H9 (cell line): ENCODE measurements around the gene DPAGT1. TPM values are rescaled to one million over a fixed set of nuclear protein-coding genes. Genes with fewer than 3 reads are reported as not detected.

Experiments
- DNase-seq: peaks from one replicate; pipeline ENCODE4 v3.0.0-alpha.2; 2017
- H2AFZ ChIP-seq: one replicate; pipeline ENCODE4 v1.6.1; 2013; ENCODE audit warnings: mild to moderate bottlenecking, low read length, control low read depth, moderate library complexity
- H2AK5ac ChIP-seq: 2 replicates; pipeline ENCODE4 v1.6.1; 2013; ENCODE audit warnings: low read length, control low read depth, mixed read lengths; ENCODE audit not compliant: insufficient read length
- H2BK120ac ChIP-seq: one replicate; pipeline ENCODE4 v1.6.1; 2013; ENCODE audit warnings: low read depth, mild to moderate bottlenecking, low read length, control low read depth, inconsistent platforms; ENCODE audit not compliant: poor library complexity, severe bottlenecking
- H2BK12ac ChIP-seq: 2 replicates; pipeline ENCODE4 v1.6.1; 2013; ENCODE audit warnings: low read length, control low read depth, mixed read lengths, low read depth; ENCODE audit not compliant: insufficient read length
- H2BK15ac ChIP-seq: 2 replicates; pipeline ENCODE4 v1.6.1; 2013; ENCODE audit warnings: low read depth, low read length, control low read depth
- H2BK20ac ChIP-seq: one replicate; pipeline ENCODE4 v1.6.1; 2013; ENCODE audit warnings: low read depth, mild to moderate bottlenecking, low read length, control low read depth, inconsistent platforms; ENCODE audit not compliant: poor library complexity, severe bottlenecking
- H2BK5ac ChIP-seq: 2 replicates; pipeline ENCODE4 v1.6.1; 2013; ENCODE audit warnings: low read length, control low read depth, mixed read lengths; ENCODE audit not compliant: insufficient read length
- H3K14ac ChIP-seq: 2 replicates; pipeline ENCODE4 v1.6.1; 2013; ENCODE audit warnings: low read length, control low read depth; ENCODE audit not compliant: insufficient read depth
- H3K18ac ChIP-seq: 2 replicates; pipeline ENCODE4 v1.6.1; 2013; ENCODE audit warnings: low read depth, mild to moderate bottlenecking, mixed read lengths, low read length, control low read depth; ENCODE audit not compliant: insufficient read length
- H3K23ac ChIP-seq: 2 replicates; pipeline ENCODE4 v1.6.1; 2013; ENCODE audit warnings: low read length, control low read depth, mixed read lengths, low read depth; ENCODE audit not compliant: insufficient read length
- H3K23me2 ChIP-seq: 2 replicates; pipeline ENCODE4 v1.6.1; 2013; ENCODE audit warnings: low read depth, mild to moderate bottlenecking, mixed read lengths, low read length, control low read depth; ENCODE audit not compliant: insufficient read length, poor library complexity, severe bottlenecking
- H3K27ac ChIP-seq: 2 replicates; pipeline ENCODE4 v1.5.1; 2013; ENCODE audit warnings: low read length, control low read depth, mixed read lengths, low read depth; ENCODE audit not compliant: insufficient read length
- H3K27me3 ChIP-seq: 2 replicates; pipeline ENCODE4 v1.6.1; 2013; ENCODE audit warnings: low read length, control low read depth, inconsistent platforms; ENCODE audit not compliant: insufficient read depth
- H3K4ac ChIP-seq: 2 replicates; pipeline ENCODE4 v1.6.1; 2013; ENCODE audit warnings: low read depth, mild to moderate bottlenecking, control low read depth, inconsistent platforms, low read length, moderate library complexity
- H3K4me1 ChIP-seq: 2 replicates; pipeline ENCODE4 v1.6.1; 2013; ENCODE audit warnings: low read length, control low read depth, inconsistent platforms; ENCODE audit not compliant: insufficient read depth
- H3K4me2 ChIP-seq: 2 replicates; pipeline ENCODE4 v1.6.1; 2013; ENCODE audit warnings: low read length, control low read depth, mixed read lengths; ENCODE audit not compliant: insufficient read length, insufficient read depth
- H3K56ac ChIP-seq: 2 replicates; pipeline ENCODE4 v1.6.1; 2013; ENCODE audit warnings: low read depth, mild to moderate bottlenecking, mixed read lengths, low read length, control low read depth; ENCODE audit not compliant: insufficient read length
- H3K79me1 ChIP-seq: 2 replicates; pipeline ENCODE4 v1.6.1; 2013; ENCODE audit warnings: low read depth, mild to moderate bottlenecking, moderate library complexity, low read length, control low read depth, inconsistent platforms; ENCODE audit not compliant: insufficient read depth, poor library complexity, severe bottlenecking
- H3K79me2 ChIP-seq: 2 replicates; pipeline ENCODE4 v1.6.1; 2013; ENCODE audit warnings: low read length, control low read depth, inconsistent platforms; ENCODE audit not compliant: insufficient read depth
- H3K9ac ChIP-seq: 2 replicates; pipeline ENCODE4 v1.6.1; 2013; ENCODE audit warnings: low read length, control low read depth, mixed read lengths; ENCODE audit not compliant: insufficient read length; ENCODE audit errors: extremely low read depth
- H3K9me3 ChIP-seq: one replicate; pipeline ENCODE4 v1.6.1; 2013; ENCODE audit warnings: low read depth, low read length, inconsistent platforms; ENCODE audit not compliant: control insufficient read depth
- H3T11ph ChIP-seq: one replicate; pipeline ENCODE4 v1.6.1; 2013; ENCODE audit warnings: mild to moderate bottlenecking, low read length, control low read depth, inconsistent platforms
- H4K20me1 ChIP-seq: one replicate; pipeline ENCODE4 v1.6.1; 2013; ENCODE audit not compliant: control insufficient read depth, insufficient read length, insufficient read depth
- H4K5ac ChIP-seq: 2 replicates; pipeline ENCODE4 v1.6.1; 2013; ENCODE audit warnings: low read depth, mild to moderate bottlenecking, mixed read lengths, low read length, control low read depth; ENCODE audit not compliant: insufficient read length
- H4K8ac ChIP-seq: replicated peaks from 2 replicates; pipeline ENCODE4 v1.6.1; 2013; ENCODE audit warnings: low read length, control low read depth, mixed read lengths, low read depth; ENCODE audit not compliant: insufficient read length
- H4K91ac ChIP-seq: 2 replicates; pipeline ENCODE4 v1.6.1; 2013; ENCODE audit warnings: low read depth, mild to moderate bottlenecking, moderate library complexity, mixed read lengths, low read length, control low read depth; ENCODE audit not compliant: insufficient read length
- H3K27ac Mint-ChIP-seq, 3 experiments: 2 replicates in 2 of 3; 3 replicates in 1 of 3; pipeline ENCODE4 v1.8.0; 2020 to 2021; ENCODE audit warnings: mixed read lengths in 3 of 3, mild to moderate bottlenecking in 1 of 3, moderate library complexity in 1 of 3
- H3K27me3 Mint-ChIP-seq: 2 replicates; pipeline ENCODE4 v1.8.0; 2021; ENCODE audit warnings: low read depth, mild to moderate bottlenecking, moderate library complexity, mixed read lengths
- H3K36me3 Mint-ChIP-seq, 3 experiments: 2 replicates in 2 of 3; 3 replicates in 1 of 3; pipeline ENCODE4 v1.8.0; 2020 to 2021; ENCODE audit warnings: low read depth in 3 of 3, mixed read lengths in 3 of 3; ENCODE audit not compliant: insufficient read depth in 1 of 3
- H3K4me1 Mint-ChIP-seq, 2 experiments: 2 replicates each; pipeline ENCODE4 v1.8.0; 2020; ENCODE audit warnings: mixed read lengths in 2 of 2
- H3K4me3 Mint-ChIP-seq, 2 experiments: 2 replicates in 1 of 2; 3 replicates in 1 of 2; pipeline ENCODE4 v1.8.0; 2020 to 2021; ENCODE audit warnings: mild to moderate bottlenecking in 2 of 2, mixed read lengths in 2 of 2, moderate library complexity in 1 of 2
- H3K9me3 Mint-ChIP-seq, 2 experiments: 2 replicates in 1 of 2; 3 replicates in 1 of 2; pipeline ENCODE4 v1.8.0; 2020; ENCODE audit warnings: mild to moderate bottlenecking in 2 of 2, mixed read lengths in 2 of 2, moderate library complexity in 1 of 2
- CTCF ChIP-seq: fragments of 200-600 bp; sonication (generic); conservative IDR thresholded peaks from 3 replicates; pipeline ENCODE4 v1.8.0; 2021; ENCODE audit warnings: antibody characterized with exemption, mild to moderate bottlenecking
- WGBS: extraction: QIAGEN DNeasy Blood & Tissue Kit; methylation state at CpG from one replicate; pipeline ENCODE4 v1.1.7; 2013; ENCODE audit warnings: missing lambda C conversion rate, low lambda C conversion rate, mixed read lengths; ENCODE audit not compliant: insufficient read length; ENCODE audit errors: extremely low coverage; 5-methylcytosine and 5-hydroxymethylcytosine counted together
- total RNA-seq: library from RNA; stranded (reverse); gene quantifications from 2 replicates; pipeline ENCODE4 v1.2.1, GENCODE V29; 2021

DPAGT1 gene
- total RNA-seq, 1 experiment from 2014 or later: 43.6 TPM

GRCh38 chr11:119130662-119131061 lies 29.0 kb upstream of the DPAGT1 start:
- no peak overlapping the region for H3K4me3 Mint-ChIP-seq
- Histone ChIP-seq H3K79me2 (no peaks in the 10 kb centered on the region), H3T11ph (no peak overlapping the region), H3K56ac (no peak overlapping the region), H3K23me2 (no peaks in the 10 kb centered on the region), H3K4me1 (no peaks in the 10 kb centered on the region), H3K4ac (no peak overlapping the region), H2BK15ac (no peak overlapping the region), H2AK5ac (no peak overlapping the region), H2BK120ac (no peak overlapping the region), H3K79me1 (no peaks in the 10 kb centered on the region), H3K14ac (no peak overlapping the region), H3K27ac (no peak overlapping the region), H2BK5ac (no peak overlapping the region), H2BK12ac (no peak overlapping the region), H3K4me2 (no peak overlapping the region), H3K9ac (no peak overlapping the region), H2BK20ac (no peak overlapping the region), H3K9me3 (no peaks in the 10 kb centered on the region), H4K5ac (no peak overlapping the region), H3K27me3 (no peaks in the 10 kb centered on the region; the same call in 1 of the 2 replicates), H4K8ac (no peak overlapping the region), H3K18ac (no peak overlapping the region), H4K91ac (no peak overlapping the region), H3K23ac (no peak overlapping the region), H2AFZ (no peak overlapping the region), H4K20me1 (no peaks in the 10 kb centered on the region)
- no peaks in the 10 kb centered on the region for H3K9me3 Mint-ChIP-seq
- H3K27me3 Mint-ChIP-seq: no peaks in the 10 kb centered on the region
- H3K27ac Mint-ChIP-seq: no peak overlapping the region
- TF ChIP-seq CTCF: no peak
- H3K4me1 Mint-ChIP-seq: no peaks in the 10 kb centered on the region; a peak in 1 of 4 replicates
- no CpG with 5 or more reads among the region's 3 CpGs for WGBS
- no peak for DNase-seq
- peaks cover 28 to 73% (median 54%) of the 10 kb centered on the region in 3 experiments; a peak in 6 of 7 replicates for H3K36me3 Mint-ChIP-seq
